NT2/D1 (cell line): Measurements from ENCODE around the gene RAP1GAP.

Source experiments
- DNase-seq: peaks from one replicate; pipeline ENCODE4 v3.0.0-alpha.2; 2011; ENCODE audit warnings: low read depth, low spot score
- H3K27me3 ChIP-seq: 2 replicates; pipeline ENCODE4 v1.6.0; 2011; ENCODE audit warnings: mild to moderate bottlenecking; ENCODE audit not compliant: insufficient read length, insufficient read depth
- H3K36me3 ChIP-seq: 2 replicates; pipeline ENCODE4 v1.6.1; 2011; ENCODE audit warnings: mild to moderate bottlenecking, low read length, mixed read lengths; ENCODE audit not compliant: insufficient read depth, insufficient read length
- H3K4me1 ChIP-seq: 2 replicates; pipeline ENCODE4 v1.5.1; 2011; ENCODE audit not compliant: insufficient read depth, insufficient read length
- H3K4me3 ChIP-seq: 2 replicates; pipeline ENCODE4 v1.5.1; 2011; ENCODE audit warnings: low read depth; ENCODE audit not compliant: insufficient read length
- H3K9ac ChIP-seq: 2 replicates; pipeline ENCODE4 v1.6.0; 2011; ENCODE audit warnings: low read depth; ENCODE audit not compliant: insufficient read length
- H3K9me3 ChIP-seq: 2 replicates; pipeline ENCODE4 v1.5.1; 2011; ENCODE audit warnings: mild to moderate bottlenecking, low read length; ENCODE audit not compliant: insufficient read depth
- SUZ12 ChIP-seq: IDR thresholded peaks from 2 replicates; pipeline ENCODE4 v1.6.1; 2011; ENCODE audit not compliant: insufficient read length, insufficient read depth; ENCODE audit errors: extremely low read depth
- YY1 ChIP-seq: IDR thresholded peaks from 2 replicates; pipeline ENCODE4 v1.6.1; 2011; ENCODE audit not compliant: insufficient read length, insufficient read depth
- ZNF274 ChIP-seq: IDR thresholded peaks from 2 replicates; pipeline ENCODE4 v1.6.1; 2011; ENCODE audit warnings: mild to moderate bottlenecking, low read depth, low read length

The RAP1GAP gene

DNA sequence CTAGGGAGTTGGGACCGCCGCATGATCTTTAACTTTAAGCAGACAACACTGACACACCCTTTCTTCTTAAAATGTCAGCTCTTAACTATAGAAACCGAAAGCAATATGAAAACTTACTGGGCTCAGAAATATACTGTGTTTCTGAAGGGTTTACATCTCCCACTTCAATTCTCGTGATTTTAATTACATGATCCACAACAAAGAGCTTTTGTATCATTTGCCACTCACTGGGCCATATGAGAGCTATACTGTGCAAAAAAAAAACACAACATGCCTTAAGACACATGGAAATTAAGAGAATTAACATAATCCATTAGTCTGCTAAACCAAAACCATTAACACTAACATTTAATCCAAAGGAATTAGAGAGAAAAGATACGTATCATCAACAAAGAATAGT, 35.0 kb upstream of the RAP1GAP start:
- Histone ChIP-seq H3K36me3 (peaks cover 51% of the 10 kb centered on the region), H3K4me3 (no peak overlapping the region), H3K27me3 (no peaks in the 10 kb centered on the region), H3K9me3 (no peaks in the 10 kb centered on the region), H3K9ac (no peak overlapping the region), H3K4me1 (peaks cover 4% of the 10 kb centered on the region)
- no peak for DNase-seq
- TF ChIP-seq SUZ12 (no peak), ZNF274 (no peak), YY1 (no peak)

DNA sequence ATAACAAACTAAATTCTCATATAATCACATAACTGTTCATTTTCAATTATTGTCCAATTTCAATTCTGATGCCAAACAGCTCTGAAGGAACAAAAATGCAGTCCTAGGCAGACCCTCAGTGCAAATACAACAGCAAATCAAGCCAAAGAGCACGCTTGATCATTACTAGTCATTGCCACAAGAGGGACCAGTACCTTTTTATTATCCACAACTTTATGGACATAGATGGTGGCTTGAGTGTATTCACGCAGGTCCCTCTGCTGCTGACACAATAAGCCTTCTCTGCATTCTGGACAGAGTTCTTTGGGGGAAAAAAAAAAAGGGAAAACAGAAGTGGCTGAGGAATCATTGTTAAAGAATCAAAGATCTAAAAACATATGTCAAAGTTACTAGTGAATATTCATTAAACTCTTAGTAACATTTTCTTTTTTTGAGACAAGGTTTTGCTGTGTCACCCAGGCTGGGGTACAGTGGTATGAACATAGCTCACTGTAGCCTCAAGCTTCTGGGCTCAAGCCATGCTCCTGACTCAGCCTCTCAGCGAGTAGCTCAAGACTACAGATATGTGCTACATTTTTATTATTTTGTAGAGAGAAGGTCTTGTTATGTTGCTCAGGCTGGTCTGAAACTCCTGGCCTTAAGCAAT, 34.3 kb upstream of the RAP1GAP start:
- no peak for DNase-seq
- peaks cover 55% of the 10 kb centered on the region for H3K36me3 ChIP-seq
- no peaks in the 10 kb centered on the region for H3K9me3 ChIP-seq
- H3K27me3 ChIP-seq = no peaks in the 10 kb centered on the region
- H3K4me1 ChIP-seq = peaks cover 4% of the 10 kb centered on the region
- TF ChIP-seq SUZ12 = no peak
- TF ChIP-seq YY1 = no peak
- TF ChIP-seq ZNF274 = no peak
- no peak overlapping the region for H3K9ac ChIP-seq
- no peak overlapping the region for H3K4me3 ChIP-seq

- Histone ChIP-seq H3K36me3 (peaks cover 56% of the 10 kb centered on the region), H3K9me3 (no peaks in the 10 kb centered on the region), H3K4me3 (no peak overlapping the region), H3K9ac (no peak overlapping the region), H3K4me1 (peaks cover 4% of the 10 kb centered on the region), H3K27me3 (no peaks in the 10 kb centered on the region)
- no peak for DNase-seq
- TF ChIP-seq YY1 (no peak), ZNF274 (no peak), SUZ12 (no peak)
Measured at GRCh38 chr1:21702780-21703179, 33.6 kb upstream of the RAP1GAP start.

GRCh38 chr1:21701401-21701800, 32.2 kb upstream of the RAP1GAP start:
- TF ChIP-seq SUZ12 = no peak
- no peak for TF ChIP-seq YY1
- no peak for TF ChIP-seq ZNF274
- H3K4me1 ChIP-seq = peaks cover 4% of the 10 kb centered on the region
- H3K36me3 ChIP-seq = peaks cover 58% of the 10 kb centered on the region
- DNase-seq = no peak
- H3K9ac ChIP-seq = no peak overlapping the region
- H3K4me3 ChIP-seq = no peak overlapping the region
- no peaks in the 10 kb centered on the region for H3K9me3 ChIP-seq
- H3K27me3 ChIP-seq = no peaks in the 10 kb centered on the region

DNA sequence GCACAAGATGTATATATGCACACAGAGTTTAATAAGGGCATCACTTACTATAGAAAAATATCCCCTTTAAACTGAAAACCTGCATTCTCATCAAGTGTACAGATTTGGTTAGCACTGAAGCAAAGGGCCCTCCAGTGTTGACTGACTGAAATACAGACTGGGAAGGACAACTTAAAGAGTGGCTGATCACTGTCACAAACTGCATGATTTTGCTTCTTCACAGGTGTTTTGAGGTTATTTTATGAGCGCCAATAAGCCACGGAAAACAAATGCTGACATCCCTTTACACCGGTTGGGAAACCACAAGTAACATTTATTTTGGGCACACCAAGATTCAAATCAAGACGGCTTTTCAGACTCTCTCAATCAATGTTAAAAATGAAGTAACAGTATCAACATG, 30.9 kb upstream of the RAP1GAP start:
- H3K4me3 ChIP-seq = no peak overlapping the region
- no peak for DNase-seq
- H3K4me1 ChIP-seq = peaks cover 2% of the 10 kb centered on the region
- H3K36me3 ChIP-seq = peaks cover 60% of the 10 kb centered on the region
- H3K9ac ChIP-seq = no peak overlapping the region
- H3K27me3 ChIP-seq = no peaks in the 10 kb centered on the region
- no peaks in the 10 kb centered on the region for H3K9me3 ChIP-seq
- TF ChIP-seq YY1 = no peak
- TF ChIP-seq SUZ12 = no peak
- TF ChIP-seq ZNF274 = no peak

DNA sequence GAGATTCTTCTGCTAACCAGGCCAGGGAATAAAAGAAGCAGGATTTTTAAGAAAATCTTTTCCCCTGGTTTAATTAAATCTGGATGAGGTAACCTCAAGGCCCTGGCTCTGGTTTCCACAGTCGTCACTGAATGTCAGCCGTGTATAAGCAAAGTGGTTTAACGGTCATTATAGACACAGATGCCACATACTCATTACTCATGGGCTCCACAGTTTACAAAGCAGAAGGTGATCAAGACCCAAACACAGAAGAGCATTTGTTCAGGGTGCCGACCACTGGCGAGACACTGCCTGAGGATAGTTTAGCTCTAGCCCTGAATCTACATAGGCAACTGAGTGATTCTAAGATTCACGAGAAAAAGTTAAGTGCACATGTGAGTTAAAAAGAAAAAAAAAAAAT, 27.8 kb upstream of the RAP1GAP start:
- Histone ChIP-seq H3K4me1 (no peaks in the 10 kb centered on the region), H3K36me3 (peaks cover 57% of the 10 kb centered on the region), H3K9ac (no peak overlapping the region), H3K27me3 (no peaks in the 10 kb centered on the region), H3K4me3 (no peak overlapping the region), H3K9me3 (no peaks in the 10 kb centered on the region)
- TF ChIP-seq YY1 = no peak
- no peak for TF ChIP-seq ZNF274
- no peak for TF ChIP-seq SUZ12
- no peak for DNase-seq

DNA sequence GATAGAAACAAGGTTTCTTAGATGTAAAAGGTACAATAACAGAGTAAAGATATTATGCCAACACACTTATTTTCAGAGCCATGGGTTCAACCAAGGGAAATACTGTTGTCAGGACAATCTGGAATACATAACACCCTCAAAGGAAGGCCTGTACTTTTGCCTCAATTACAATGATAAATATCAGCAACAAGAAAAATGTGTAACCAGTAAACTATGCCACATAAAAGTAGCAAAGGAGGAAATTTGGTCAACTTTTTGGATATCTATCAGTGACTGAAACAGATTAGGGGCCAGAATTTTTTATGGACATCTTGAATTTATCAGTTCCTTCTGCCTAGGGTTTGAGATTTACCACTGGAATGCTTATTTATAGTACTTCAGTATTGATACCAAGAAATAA, 24.6 kb upstream of the RAP1GAP start:
- no peaks in the 10 kb centered on the region for H3K9me3 ChIP-seq
- no peaks in the 10 kb centered on the region for H3K27me3 ChIP-seq
- H3K4me1 ChIP-seq = no peaks in the 10 kb centered on the region
- no peak overlapping the region for H3K4me3 ChIP-seq
- no peak overlapping the region for H3K9ac ChIP-seq
- TF ChIP-seq YY1 = no peak
- no peak for TF ChIP-seq SUZ12
- no peak for TF ChIP-seq ZNF274
- no peak for DNase-seq
- H3K36me3 ChIP-seq = peaks cover 50% of the 10 kb centered on the region

- Histone ChIP-seq H3K36me3 (peaks cover 60% of the 10 kb centered on the region), H3K9ac (no peak overlapping the region), H3K9me3 (no peaks in the 10 kb centered on the region), H3K4me3 (no peak overlapping the region), H3K27me3 (no peaks in the 10 kb centered on the region), H3K4me1 (no peaks in the 10 kb centered on the region)
- no peak for DNase-seq
- TF ChIP-seq YY1 (no peak), ZNF274 (no peak), SUZ12 (no peak)
Measured at GRCh38 chr1:21691739-21692138, 22.6 kb upstream of the RAP1GAP start.
